ENCODE data around the gene RAB36.
A peak's percentile ranks its signal among the peaks of the same experiment; 100 is the strongest.

DNA sequence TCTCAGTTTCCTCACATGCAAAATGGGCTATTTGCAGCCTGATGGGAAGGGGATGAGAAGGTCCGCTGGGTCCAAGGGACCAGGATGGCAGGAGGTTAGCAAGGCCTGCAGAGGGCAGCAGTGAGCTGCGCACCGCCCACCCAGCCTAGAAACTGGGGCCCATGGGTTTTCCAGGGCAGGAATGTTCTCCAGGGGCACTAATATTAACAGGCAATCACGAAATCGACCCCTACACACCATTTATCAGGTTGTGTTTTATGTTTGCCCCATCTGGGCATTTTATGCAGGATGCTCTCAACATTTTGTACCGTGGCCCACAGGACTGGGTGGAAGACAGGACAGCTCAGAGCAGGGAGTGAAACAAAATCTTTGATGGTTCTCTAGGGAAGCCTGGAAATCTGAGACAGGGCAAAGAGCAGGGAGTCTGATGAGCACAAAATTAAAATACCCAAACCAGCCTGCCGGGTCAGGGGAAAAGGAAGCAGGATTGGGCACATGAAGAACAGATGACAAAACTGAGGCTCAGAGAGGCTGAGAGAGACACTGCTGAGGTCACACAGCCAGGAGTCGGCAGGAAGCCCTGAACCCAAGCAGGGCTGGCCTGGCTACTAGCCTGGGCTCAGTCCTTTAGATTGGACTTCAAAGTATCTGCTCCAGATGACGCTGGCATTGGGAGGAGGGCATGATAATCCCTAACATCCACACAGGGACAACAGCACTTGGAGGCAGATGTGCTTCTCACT lies 33.4 kb downstream of the RAB36 start:
- TF ChIP-seq, protein P1, sequence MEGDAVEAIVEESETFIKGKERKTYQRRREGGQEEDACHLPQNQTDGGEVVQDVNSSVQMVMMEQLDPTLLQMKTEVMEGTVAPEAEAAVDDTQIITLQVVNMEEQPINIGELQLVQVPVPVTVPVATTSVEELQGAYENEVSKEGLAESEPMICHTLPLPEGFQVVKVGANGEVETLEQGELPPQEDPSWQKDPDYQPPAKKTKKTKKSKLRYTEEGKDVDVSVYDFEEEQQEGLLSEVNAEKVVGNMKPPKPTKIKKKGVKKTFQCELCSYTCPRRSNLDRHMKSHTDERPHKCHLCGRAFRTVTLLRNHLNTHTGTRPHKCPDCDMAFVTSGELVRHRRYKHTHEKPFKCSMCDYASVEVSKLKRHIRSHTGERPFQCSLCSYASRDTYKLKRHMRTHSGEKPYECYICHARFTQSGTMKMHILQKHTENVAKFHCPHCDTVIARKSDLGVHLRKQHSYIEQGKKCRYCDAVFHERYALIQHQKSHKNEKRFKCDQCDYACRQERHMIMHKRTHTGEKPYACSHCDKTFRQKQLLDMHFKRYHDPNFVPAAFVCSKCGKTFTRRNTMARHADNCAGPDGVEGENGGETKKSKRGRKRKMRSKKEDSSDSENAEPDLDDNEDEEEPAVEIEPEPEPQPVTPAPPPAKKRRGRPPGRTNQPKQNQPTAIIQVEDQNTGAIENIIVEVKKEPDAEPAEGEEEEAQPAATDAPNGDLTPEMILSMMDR (IDR thresholded peaks at IDR 0.05; ENCODE audit: poor library complexity) = peak; percentile 94
- no peak for TF ChIP-seq EZH2 (IDR thresholded peaks at IDR 0.05; ENCODE audit: borderline replicate concordance)
